ENCODE measurements around the gene TIAM1.

The TIAM1 gene

GRCh38 chr21:31354604-31355443, 10.8 kb upstream of the TIAM1 start:
- peak; percentile 82 for DNase-seq

- DNase-seq, result no peak
These were observed 10.1 kb upstream of the TIAM1 start for GRCh38 chr21:31354122-31354521.

GRCh38 chr21:31352836-31353235, 8.8 kb upstream of the TIAM1 start:
- DNase-seq, result no peak

GRCh38 chr21:31351960-31352359, 7.9 kb upstream of the TIAM1 start:
- no peak for DNase-seq

DNA sequence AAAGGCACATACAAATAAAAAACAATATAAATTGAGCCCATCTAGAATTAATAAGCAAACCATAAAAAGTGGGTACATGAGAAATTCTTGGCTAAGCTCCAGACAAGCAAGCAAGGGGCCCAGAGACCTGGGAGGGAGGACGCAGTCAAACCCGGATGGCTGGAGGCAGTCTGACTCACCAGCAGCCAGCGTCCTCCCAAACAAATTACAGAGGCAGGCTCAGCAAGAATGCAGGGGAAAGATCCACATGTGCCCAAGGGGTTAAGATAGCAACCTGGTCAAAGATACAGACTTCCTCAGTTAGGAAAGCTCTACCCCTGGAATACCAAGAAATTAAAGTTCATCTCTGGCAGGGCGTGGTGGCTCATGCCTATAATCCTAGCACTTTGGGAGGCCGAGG, 7.4 kb upstream of the TIAM1 start:
- no peak for DNase-seq

DNA sequence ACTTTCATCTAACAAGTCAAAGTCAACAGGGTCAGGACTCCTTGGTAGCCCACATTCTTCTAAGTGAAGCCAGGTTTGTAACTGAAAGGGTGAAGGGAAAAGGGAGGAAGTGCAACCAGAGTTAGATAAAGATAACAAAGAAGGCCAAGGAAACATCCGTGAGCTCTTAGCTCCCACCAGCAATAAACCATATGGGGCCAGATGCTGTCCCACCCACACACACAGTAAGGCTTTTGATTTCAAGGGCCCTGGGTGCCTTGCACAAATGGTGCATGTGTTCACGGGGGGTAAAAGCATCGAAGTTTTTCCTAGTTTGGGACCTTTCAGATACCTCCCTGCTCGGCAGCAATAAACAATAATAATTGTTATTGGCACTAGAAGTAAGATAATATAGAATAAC, 5.1 kb upstream of the TIAM1 start:
- DNase-seq, result no peak

- DNase-seq, result no peak
These were observed 4.1 kb upstream of the TIAM1 start for GRCh38 chr21:31348188-31348587.

GRCh38 chr21:31347435-31348032, 3.5 kb upstream of the TIAM1 start:
- no peak for DNase-seq

GRCh38 chr21:31346256-31346821, 2.3 kb upstream of the TIAM1 start:
- DNase-seq, result no peak

DNA sequence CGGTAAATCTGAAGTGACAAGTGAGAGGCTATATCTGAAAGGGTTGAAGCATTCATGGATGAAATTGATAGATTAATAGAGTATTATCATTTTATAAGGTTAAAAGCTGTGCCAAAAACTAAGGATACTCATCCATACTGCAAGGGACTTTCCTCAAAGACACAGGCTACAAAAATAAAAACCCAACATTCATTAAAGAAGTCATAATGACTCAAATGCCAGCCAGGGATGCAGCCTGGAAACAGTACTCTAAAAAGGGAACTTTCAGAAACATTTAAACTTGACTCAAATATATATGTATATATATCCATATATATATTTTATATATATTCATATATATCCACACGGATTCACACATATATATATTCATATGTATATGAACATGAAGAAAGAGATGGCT, 1.1 kb upstream of the TIAM1 start:
- DNase-seq, result no peak

GRCh38 chr21:31343030-31343510, 991 bp downstream of the TIAM1 start:
- DNase-seq, result no peak

DNA sequence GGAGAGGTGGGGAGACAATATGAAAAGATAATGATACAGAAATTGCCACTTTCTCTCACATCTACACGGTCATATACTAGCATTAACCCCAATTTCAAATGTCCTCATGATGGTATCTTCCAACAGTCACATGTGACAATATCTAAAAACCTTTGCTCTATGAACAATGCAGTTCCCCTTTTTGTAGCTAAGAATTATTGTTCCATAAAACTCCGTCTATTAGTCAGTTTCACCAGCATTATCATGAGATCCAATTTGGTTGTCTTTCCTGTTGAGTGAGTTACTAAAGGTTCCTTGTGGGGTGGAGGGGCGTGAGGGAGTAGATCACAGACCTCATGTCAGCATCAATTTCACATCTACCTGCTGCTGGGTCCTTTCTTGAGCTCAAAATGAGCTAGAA, 1.7 kb downstream of the TIAM1 start:
- DNase-seq, result no peak

DNA sequence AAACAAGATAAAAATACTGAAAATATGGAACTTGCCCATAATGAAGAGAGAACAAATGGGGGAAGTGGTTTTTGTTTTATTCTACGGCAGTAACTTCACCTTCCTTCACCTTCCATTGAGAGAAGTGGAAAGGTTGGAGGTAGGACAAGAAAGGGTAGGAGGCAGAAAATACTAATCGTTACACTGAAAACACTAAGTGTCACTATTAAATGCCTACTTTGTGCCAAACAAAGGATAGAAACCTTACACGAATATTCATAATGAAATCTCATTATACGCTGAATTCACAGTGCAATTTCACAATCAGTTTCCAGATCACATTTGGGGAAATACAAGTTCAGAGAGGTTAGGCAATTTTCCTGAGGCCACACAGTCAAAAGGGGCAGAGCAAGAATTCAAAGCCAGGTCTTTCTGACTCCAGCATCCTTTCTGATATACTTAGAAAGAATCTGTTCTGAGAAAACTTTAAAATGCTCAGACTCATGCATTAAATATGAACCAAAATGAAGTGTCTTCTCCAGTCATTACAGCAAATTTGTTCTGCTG, 3.0 kb downstream of the TIAM1 start:
- DNase-seq, result no peak

GRCh38 chr21:31340514-31340913, 3.5 kb downstream of the TIAM1 start:
- DNase-seq, result no peak

GRCh38 chr21:31339721-31340120, 4.3 kb downstream of the TIAM1 start:
- no peak for DNase-seq

DNA sequence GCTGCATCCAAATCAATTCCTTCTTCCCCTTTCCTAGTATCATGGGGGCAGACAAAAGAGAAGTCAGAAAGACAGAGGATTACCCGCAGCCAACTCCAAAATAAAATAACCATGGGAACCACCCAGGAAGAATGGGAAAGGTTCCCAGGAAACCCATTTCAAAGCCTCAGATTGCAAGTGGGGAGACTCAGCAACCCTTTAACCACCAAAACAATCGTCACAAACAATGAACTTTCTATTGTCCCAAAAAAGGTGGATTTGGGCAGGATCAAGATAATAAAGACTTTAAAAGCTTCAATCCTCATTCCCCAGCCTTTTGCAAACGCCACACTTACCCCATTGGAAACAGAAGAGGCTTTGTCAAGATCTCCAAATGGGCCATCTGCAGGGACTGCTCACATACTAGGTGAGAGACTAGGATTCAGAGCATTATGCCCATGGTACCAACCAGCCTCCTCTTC, 5.1 kb downstream of the TIAM1 start:
- no peak for DNase-seq

- no peak for DNase-seq
These were observed 5.8 kb downstream of the TIAM1 start for GRCh38 chr21:31337996-31338907.

DNA sequence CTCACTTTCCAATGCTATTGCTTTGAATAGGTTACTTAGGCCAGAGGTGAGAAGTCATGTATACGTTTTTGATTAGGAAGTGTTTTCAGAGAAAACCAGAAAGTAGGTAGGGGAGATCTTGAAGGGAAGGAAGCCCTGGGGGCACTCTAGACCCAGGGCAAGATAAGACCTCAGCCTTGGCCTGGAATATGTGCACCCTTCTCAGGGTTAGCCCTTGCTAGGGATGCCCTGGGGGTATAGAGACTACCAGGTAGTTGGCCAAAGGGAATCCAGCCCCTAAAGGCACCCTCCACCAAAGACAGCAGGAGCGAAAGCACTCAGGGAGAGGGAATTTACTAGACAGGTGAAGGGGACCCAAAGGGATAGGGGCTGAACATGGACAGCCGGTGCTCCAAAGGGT, 7.0 kb downstream of the TIAM1 start:
- no peak for DNase-seq

GRCh38 chr21:31336739-31337040, 7.4 kb downstream of the TIAM1 start:
- no peak for DNase-seq

DNA sequence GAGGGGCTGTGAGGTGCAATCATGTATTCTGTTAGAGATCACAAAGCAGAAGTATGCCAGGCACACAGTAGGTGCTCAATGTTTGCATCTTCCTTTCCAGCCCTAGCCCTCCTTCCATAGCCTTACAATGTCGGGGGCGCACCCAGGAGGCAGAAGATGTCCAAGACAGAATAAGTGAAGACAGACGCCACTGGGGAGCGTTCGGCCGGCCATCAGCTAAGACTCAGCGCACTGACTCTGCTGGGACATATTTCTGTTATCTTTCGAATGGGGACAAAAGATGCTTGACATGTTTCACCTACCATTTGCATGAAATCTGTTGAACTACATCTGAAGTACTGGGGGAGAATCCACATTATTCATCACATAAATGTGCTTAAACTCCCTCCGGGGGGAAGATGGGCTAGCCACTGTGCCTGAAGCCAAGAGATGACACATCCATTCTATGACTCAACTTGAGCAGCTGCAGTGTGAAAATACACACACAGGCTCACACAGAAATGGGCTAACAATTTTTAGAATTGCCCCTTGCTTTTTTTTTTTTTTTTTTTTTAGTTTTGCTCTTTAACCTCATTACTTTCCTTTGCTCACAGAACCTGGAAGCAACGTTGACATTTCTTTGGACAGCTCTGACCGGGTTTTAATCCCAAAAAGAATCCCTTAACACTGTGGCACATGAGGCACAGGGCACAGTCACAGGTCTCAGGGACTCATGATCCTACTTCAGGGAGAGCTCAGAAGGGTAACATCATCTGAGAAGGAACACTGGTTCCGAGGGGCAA, 7.9 kb downstream of the TIAM1 start:
- DNase-seq, result peak; percentile 33

DNA sequence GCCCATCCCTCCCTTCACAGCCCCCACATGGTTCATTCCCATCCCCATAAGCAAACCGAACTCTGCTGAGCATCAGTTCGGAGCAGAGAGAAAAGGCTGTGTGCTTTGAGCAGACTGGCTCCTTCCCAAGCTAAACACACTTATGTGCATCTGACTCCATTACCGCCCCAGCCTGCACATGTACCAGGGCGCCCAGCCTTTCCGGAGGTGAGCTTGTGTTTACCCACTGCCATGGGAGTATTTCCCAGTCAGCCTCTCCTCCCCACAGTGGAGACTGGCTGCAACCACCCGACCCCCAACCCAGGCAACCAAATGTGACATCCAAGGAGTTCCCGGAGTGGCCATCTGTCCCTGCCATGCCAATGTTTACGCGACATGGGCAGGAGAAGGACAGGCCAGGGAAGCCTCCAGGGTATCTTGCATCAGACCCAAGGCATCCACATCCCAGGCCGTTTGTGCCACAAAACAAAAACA, 9.4 kb downstream of the TIAM1 start:
- no peak for DNase-seq

- no peak for DNase-seq
These were observed 11.5 kb downstream of the TIAM1 start for GRCh38 chr21:31332525-31332924.

All from CD4-positive, alpha-beta T cell treated with Interleukin-17A for 4 hours (primary cell).